SU-DHL-6 (cell line): Measurements from ENCODE around the gene PACSIN3.

Experiments
- EZH2phosphoT487 ChIP-seq: fragments of 200-600 bp; sonication (generic), shearing (Covaris generic); conservative IDR thresholded peaks from 2 replicates; pipeline ENCODE4 v1.6.1; 2018; ENCODE audit warnings: mild to moderate bottlenecking, antibody characterized with exemption, low read length, moderate library complexity, mixed read lengths
- TF ChIP-seq, protein P1 (sequence below): fragments of 200-600 bp; sonication (generic); IDR thresholded peaks from one replicate; pipeline ENCODE4 v1.5.1; 2017; ENCODE audit warnings: antibody characterized with exemption, mild to moderate bottlenecking, low read length, moderate library complexity; ENCODE audit not compliant: insufficient read depth, poor library complexity, severe bottlenecking

DNA sequence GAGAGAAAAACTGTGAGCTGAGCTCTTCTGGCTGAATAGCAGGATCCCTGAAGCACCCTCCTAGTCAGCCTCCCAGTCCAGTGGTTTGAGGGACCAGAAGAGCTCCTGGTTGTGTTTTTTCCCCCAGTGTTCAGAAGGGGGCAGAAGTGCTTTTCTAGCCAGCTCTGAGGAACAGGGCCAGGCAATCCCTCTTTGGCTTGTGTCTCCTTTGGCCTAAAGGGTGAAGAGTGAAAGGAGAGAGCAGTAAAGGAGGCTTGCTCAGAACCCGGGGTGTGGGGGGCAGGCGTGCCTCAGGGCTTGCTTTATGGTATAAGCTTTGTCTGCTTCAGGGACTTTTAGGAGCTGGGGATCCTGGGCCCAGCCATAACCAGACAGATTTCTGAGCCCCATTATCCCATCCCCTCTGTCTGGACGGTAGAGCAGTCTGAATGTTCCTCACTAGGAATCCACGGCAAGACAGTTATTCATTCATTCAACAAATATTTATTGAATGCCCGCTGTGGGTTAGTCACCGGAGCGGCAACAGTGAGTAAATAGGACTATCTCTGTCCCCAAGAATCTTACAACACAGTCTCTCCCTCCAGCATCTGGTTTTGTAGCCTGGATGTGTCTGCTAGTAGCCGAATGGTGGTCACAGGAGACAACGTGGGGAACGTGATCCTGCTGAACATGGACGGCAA lies 47.9 kb upstream of the PACSIN3 start:
- TF ChIP-seq, protein P1, sequence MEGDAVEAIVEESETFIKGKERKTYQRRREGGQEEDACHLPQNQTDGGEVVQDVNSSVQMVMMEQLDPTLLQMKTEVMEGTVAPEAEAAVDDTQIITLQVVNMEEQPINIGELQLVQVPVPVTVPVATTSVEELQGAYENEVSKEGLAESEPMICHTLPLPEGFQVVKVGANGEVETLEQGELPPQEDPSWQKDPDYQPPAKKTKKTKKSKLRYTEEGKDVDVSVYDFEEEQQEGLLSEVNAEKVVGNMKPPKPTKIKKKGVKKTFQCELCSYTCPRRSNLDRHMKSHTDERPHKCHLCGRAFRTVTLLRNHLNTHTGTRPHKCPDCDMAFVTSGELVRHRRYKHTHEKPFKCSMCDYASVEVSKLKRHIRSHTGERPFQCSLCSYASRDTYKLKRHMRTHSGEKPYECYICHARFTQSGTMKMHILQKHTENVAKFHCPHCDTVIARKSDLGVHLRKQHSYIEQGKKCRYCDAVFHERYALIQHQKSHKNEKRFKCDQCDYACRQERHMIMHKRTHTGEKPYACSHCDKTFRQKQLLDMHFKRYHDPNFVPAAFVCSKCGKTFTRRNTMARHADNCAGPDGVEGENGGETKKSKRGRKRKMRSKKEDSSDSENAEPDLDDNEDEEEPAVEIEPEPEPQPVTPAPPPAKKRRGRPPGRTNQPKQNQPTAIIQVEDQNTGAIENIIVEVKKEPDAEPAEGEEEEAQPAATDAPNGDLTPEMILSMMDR = no peak
- no peak for TF ChIP-seq EZH2phosphoT487
